Liver (tissue), 3 donors: Measurements from ENCODE around the gene PEX5L.

ENCODE experiments used
- EGR1 ChIP-seq, 2 donors: IDR thresholded peaks; 2 replicates each; pipeline ENCODE4 v1.6.1; 2016 to 2018; ENCODE audit warnings: antibody characterized with exemption in 2 of 2, low read depth in 2 of 2
- GABPA ChIP-seq, 2 donors: IDR thresholded peaks in 1 of 2; conservative IDR thresholded peaks in 1 of 2; 2 replicates each; pipeline ENCODE4 v1.6.1; 2016; ENCODE audit warnings: antibody characterized with exemption in 2 of 2, mild to moderate bottlenecking in 1 of 2, moderate library complexity in 1 of 2
- RAD21 ChIP-seq, 2 donors: IDR thresholded peaks; 2 replicates each; pipeline ENCODE4 v1.6.1; 2016; ENCODE audit warnings: antibody characterized with exemption in 2 of 2, mild to moderate bottlenecking in 2 of 2
- RXRA ChIP-seq, 2 donors: IDR thresholded peaks; 2 replicates each; pipeline ENCODE4 v1.6.1; 2017 to 2018; ENCODE audit warnings: antibody characterized with exemption in 2 of 2, mild to moderate bottlenecking in 1 of 2
- YY1 ChIP-seq: IDR thresholded peaks from 2 replicates; pipeline ENCODE4 v1.6.1; 2016; ENCODE audit warnings: antibody characterized with exemption, mild to moderate bottlenecking
- TF ChIP-seq, protein P1 (sequence below): IDR thresholded peaks from 2 replicates; pipeline ENCODE4 v1.6.1; 2016; ENCODE audit warnings: antibody characterized with exemption
- TF ChIP-seq, protein P2 (sequence below): fragments of 150-350 bp; IDR thresholded peaks from 2 replicates; pipeline ENCODE4 v1.5.1; 2017; ENCODE audit warnings: improper control_type of control experiment, low read depth, low read length; ENCODE audit not compliant: missing input control
- TF ChIP-seq, protein P3 (sequence below): IDR thresholded peaks from 2 replicates; pipeline ENCODE4 v1.6.1; 2016; ENCODE audit warnings: antibody characterized with exemption, mild to moderate bottlenecking
- donor health status: healthy.
- donor health status: healthy.

DNA sequence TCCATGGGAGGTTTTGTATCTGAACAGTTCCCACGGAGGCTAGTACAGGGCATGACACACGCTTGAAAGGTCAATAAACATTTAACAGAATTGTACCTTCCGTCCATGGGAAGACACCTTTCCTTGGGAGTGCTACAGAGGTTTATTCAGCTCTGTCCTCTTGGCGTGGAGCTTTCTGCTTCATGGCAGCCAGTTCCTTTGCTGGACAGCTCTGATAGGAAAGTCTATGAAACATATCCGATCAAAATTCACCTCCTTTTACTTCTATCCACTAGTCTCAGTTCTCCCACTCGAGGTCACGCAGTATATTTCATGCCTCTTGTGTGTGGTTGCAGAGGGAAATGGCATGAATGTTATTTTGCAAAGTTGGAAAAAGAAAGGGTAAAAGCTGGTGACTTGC, 91.2 kb downstream of the PEX5L start:
- TF ChIP-seq RAD21 (IDR thresholded peaks at IDR 0.05), result no peak
- TF ChIP-seq, protein P1, sequence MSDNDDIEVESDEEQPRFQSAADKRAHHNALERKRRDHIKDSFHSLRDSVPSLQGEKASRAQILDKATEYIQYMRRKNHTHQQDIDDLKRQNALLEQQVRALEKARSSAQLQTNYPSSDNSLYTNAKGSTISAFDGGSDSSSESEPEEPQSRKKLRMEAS, result no peak
- TF ChIP-seq, protein P2, sequence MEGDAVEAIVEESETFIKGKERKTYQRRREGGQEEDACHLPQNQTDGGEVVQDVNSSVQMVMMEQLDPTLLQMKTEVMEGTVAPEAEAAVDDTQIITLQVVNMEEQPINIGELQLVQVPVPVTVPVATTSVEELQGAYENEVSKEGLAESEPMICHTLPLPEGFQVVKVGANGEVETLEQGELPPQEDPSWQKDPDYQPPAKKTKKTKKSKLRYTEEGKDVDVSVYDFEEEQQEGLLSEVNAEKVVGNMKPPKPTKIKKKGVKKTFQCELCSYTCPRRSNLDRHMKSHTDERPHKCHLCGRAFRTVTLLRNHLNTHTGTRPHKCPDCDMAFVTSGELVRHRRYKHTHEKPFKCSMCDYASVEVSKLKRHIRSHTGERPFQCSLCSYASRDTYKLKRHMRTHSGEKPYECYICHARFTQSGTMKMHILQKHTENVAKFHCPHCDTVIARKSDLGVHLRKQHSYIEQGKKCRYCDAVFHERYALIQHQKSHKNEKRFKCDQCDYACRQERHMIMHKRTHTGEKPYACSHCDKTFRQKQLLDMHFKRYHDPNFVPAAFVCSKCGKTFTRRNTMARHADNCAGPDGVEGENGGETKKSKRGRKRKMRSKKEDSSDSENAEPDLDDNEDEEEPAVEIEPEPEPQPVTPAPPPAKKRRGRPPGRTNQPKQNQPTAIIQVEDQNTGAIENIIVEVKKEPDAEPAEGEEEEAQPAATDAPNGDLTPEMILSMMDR, result no peak
- TF ChIP-seq, protein P3, sequence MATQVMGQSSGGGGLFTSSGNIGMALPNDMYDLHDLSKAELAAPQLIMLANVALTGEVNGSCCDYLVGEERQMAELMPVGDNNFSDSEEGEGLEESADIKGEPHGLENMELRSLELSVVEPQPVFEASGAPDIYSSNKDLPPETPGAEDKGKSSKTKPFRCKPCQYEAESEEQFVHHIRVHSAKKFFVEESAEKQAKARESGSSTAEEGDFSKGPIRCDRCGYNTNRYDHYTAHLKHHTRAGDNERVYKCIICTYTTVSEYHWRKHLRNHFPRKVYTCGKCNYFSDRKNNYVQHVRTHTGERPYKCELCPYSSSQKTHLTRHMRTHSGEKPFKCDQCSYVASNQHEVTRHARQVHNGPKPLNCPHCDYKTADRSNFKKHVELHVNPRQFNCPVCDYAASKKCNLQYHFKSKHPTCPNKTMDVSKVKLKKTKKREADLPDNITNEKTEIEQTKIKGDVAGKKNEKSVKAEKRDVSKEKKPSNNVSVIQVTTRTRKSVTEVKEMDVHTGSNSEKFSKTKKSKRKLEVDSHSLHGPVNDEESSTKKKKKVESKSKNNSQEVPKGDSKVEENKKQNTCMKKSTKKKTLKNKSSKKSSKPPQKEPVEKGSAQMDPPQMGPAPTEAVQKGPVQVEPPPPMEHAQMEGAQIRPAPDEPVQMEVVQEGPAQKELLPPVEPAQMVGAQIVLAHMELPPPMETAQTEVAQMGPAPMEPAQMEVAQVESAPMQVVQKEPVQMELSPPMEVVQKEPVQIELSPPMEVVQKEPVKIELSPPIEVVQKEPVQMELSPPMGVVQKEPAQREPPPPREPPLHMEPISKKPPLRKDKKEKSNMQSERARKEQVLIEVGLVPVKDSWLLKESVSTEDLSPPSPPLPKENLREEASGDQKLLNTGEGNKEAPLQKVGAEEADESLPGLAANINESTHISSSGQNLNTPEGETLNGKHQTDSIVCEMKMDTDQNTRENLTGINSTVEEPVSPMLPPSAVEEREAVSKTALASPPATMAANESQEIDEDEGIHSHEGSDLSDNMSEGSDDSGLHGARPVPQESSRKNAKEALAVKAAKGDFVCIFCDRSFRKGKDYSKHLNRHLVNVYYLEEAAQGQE, result no peak
- no peak for TF ChIP-seq RXRA (IDR thresholded peaks at IDR 0.05)
- no peak for TF ChIP-seq YY1
- no peak for TF ChIP-seq GABPA (IDR thresholded peaks at IDR 0.05 in 1 of 2, conservative IDR thresholded peaks at IDR 0.05 in 1 of 2)
- no peak for TF ChIP-seq EGR1 (IDR thresholded peaks at IDR 0.05; ENCODE audit: low read depth in 2 of 2)
